T1000 (cell line): ENCODE data around the gene ANKRD42.

ENCODE experiments used
- DNase-seq: peaks from one replicate; lab custom pipeline; 2025; ENCODE audit warnings: mixed read lengths; lab: John Stamatoyannopoulos, UW

ANKRD42 gene

GRCh38 chr11:83193315-83194280 lies at the start of gene ANKRD42:
Gene ANKRD42 (plus strand): TSS chr11:83193712. CDS start chr11:83194671, 959 bp downstream.
- DNase-seq: peak; percentile 58

GRCh38 chr11:83147895-83148294 lies 45.6 kb upstream of the ANKRD42 start:
- no peak for DNase-seq

- DNase-seq: no peak
Measured at GRCh38 chr11:83150450-83150849, 43.1 kb upstream of the ANKRD42 start.

- DNase-seq: no peak
Measured at GRCh38 chr11:83151274-83151977, 42.1 kb upstream of the ANKRD42 start.

- DNase-seq: no peak
Measured at GRCh38 chr11:83152264-83152663, 41.2 kb upstream of the ANKRD42 start.

- no peak for DNase-seq
Measured at GRCh38 chr11:83153764-83154163, 39.7 kb upstream of the ANKRD42 start.

- DNase-seq: peak; percentile 94
Measured at GRCh38 chr11:83156144-83156995, 37.1 kb upstream of the ANKRD42 start.

GRCh38 chr11:83156996-83157593 lies 36.4 kb upstream of the ANKRD42 start, which contains the start of gene PCF11:
Gene PCF11 (plus strand): TSS chr11:83157131. CDS start chr11:83157440, 309 bp downstream.
- DNase-seq: no peak

- DNase-seq: no peak
Measured at GRCh38 chr11:83157594-83158356, 35.7 kb upstream of the ANKRD42 start.

GRCh38 chr11:83158357-83158786 lies 35.1 kb upstream of the ANKRD42 start:
- no peak for DNase-seq

GRCh38 chr11:83158965-83159901 lies 34.3 kb upstream of the ANKRD42 start:
- no peak for DNase-seq

GRCh38 chr11:83159902-83160865 lies 33.3 kb upstream of the ANKRD42 start:
- no peak for DNase-seq

- DNase-seq: no peak
Measured at GRCh38 chr11:83161610-83162199, 31.8 kb upstream of the ANKRD42 start.

- DNase-seq: no peak
Measured at GRCh38 chr11:83162377-83162776, 31.1 kb upstream of the ANKRD42 start.

GRCh38 chr11:83166193-83166866 lies 27.2 kb upstream of the ANKRD42 start:
- DNase-seq: no peak

- no peak for DNase-seq
Measured at GRCh38 chr11:83168756-83169155, 24.8 kb upstream of the ANKRD42 start.

GRCh38 chr11:83170865-83171264 lies 22.6 kb upstream of the ANKRD42 start:
- no peak for DNase-seq
